HEK293 (cell line): ENCODE measurements around the gene OR4M1.
"Not testable (repeated sequence)": the region's sequence is repeated elsewhere in the genome, so short reads cannot be mapped to it uniquely, and the experiment has no call there.

Experiments used
- CTCF ChIA-PET: fragments of 350-600 bp; formaldehyde crosslinking; extraction: SDS; loops from one replicate; lab custom pipeline; 2021; ENCODE audit warnings: antibody characterized with exemption; lab: Yijun Ruan, JAX
- POLR2A ChIA-PET: fragments of 300-600 bp; formaldehyde crosslinking; extraction: SDS; loops from one replicate; lab custom pipeline; 2020; ENCODE audit warnings: antibody characterized with exemption, inconsistent platforms; lab: Yijun Ruan, JAX
- H3K27ac ChIP-seq: fragments of 200-500 bp; sonication (Bioruptor generic); 2 replicates; pipeline ENCODE4 v1.5.1; 2014; ENCODE audit warnings: low read depth, low read length, control low read depth, inconsistent platforms; ENCODE audit errors: extremely low read depth
- H3K36me3 ChIP-seq, 2 experiments: fragments of 200-500 bp in 1 of 2; sonication (Bioruptor generic) in 1 of 2; 1 replicate in 1 of 2; 2 replicates in 1 of 2; pipeline ENCODE4 v1.5.1; 2014 to 2017; ENCODE audit warnings: inconsistent platforms in 2 of 2, low read length in 2 of 2; ENCODE audit not compliant: control insufficient read depth in 2 of 2, insufficient read depth in 1 of 2
- H3K4me1 ChIP-seq: fragments of 200-500 bp; sonication (Bioruptor generic); 2 replicates; pipeline ENCODE4 v1.5.1; 2014; ENCODE audit warnings: mild to moderate bottlenecking, low read length, inconsistent platforms; ENCODE audit not compliant: control insufficient read depth, insufficient read depth
- H3K4me3 ChIP-seq: 2 replicates; pipeline ENCODE4 v1.5.1; 2011; ENCODE audit warnings: low read depth, mild to moderate bottlenecking, control low read depth, low read length, moderate library complexity
- H3K9me3 ChIP-seq: fragments of 200-500 bp; sonication (Bioruptor generic); 2 replicates; pipeline ENCODE4 v1.5.1; 2014; ENCODE audit warnings: low read depth, low read length, inconsistent platforms; ENCODE audit not compliant: control insufficient read depth, insufficient read depth
- OSR2 ChIP-seq: fragments of 450-650 bp; formaldehyde crosslinking; IDR thresholded peaks from 2 replicates; pipeline ENCODE4 v1.5.1; 2016; ENCODE audit warnings: missing biosample characterization, missing genetic modification characterization
- ZNF670 ChIP-seq: fragments of 450-650 bp; formaldehyde crosslinking; IDR thresholded peaks from 2 replicates; pipeline ENCODE4 v1.5.1; 2016; ENCODE audit warnings: missing biosample characterization, missing genetic modification characterization, low read depth
- TF ChIP-seq, protein P1 (sequence below): fragments of 450-650 bp; formaldehyde crosslinking; IDR thresholded peaks from 2 replicates; pipeline ENCODE4 v1.5.1; 2016; ENCODE audit warnings: missing biosample characterization, missing genetic modification characterization

OR4M1 gene

DNA sequence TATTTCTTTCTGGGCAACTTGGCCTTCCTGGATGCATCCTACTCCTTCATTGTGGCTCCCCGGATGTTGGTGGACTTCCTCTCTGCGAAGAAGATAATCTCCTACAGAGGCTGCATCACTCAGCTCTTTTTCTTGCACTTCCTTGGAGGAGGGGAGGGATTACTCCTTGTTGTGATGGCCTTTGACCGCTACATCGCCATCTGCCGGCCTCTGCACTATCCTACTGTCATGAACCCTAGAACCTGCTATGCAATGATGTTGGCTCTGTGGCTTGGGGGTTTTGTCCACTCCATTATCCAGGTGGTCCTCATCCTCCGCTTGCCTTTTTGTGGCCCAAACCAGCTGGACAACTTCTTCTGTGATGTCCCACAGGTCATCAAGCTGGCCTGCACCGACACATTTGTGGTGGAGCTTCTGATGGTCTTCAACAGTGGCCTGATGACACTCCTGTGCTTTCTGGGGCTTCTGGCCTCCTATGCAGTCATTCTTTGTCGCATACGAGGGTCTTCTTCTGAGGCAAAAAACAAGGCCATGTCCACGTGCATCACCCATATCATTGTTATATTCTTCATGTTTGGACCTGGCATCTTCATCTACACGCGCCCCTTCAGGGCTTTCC is 54.4 kb downstream of the OR4M1 start:
- H3K9me3 ChIP-seq, H3K36me3 ChIP-seq, POLR2A ChIA-PET, H3K4me1 ChIP-seq, H3K27ac ChIP-seq, H3K4me3 ChIP-seq: not testable (repeated sequence)
- CTCF ChIA-PET = interaction anchor here (0.6 kb wide), 2 partner anchors 11 to 314 kb away, joined by 3 to 4 read pairs; no protein-coding TSS in a partner anchor

DNA sequence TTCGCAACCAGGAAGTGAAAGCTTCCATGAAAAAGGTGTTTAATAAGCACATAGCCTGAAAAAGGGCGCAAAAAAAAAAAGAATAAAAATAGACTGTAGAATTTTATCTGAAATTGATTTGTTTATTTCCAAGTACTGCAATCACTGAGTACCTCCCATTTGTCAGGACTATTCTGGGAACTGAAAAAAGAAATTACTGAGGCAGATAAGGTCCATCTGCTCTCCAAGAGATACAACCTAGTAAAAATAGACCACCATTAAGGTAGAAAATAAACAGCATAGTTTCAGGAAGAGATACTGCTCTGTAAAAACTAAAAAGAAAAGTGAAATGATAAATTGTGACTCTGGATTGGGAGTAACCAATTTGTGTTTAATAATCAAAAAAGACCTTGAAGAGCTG is 55.0 kb downstream of the OR4M1 start:
- Histone ChIP-seq H3K4me3 (no peak overlapping the region), H3K4me1 (no peaks in the 10 kb centered on the region), H3K36me3 (no peaks in the 10 kb centered on the region), H3K27ac (no peak overlapping the region), H3K9me3 (no peaks in the 10 kb centered on the region)
- ChIA-PET POLR2A (no interaction called here), CTCF (interaction anchor here (0.6 kb wide), 1 partner anchor 314 kb away, joined by 4 read pairs; no protein-coding TSS in a partner anchor)
- TF ChIP-seq ZNF670 (tag by site-specific recombination) (no peak), OSR2 (tag by site-specific recombination) (no peak)
- TF ChIP-seq, protein P1, sequence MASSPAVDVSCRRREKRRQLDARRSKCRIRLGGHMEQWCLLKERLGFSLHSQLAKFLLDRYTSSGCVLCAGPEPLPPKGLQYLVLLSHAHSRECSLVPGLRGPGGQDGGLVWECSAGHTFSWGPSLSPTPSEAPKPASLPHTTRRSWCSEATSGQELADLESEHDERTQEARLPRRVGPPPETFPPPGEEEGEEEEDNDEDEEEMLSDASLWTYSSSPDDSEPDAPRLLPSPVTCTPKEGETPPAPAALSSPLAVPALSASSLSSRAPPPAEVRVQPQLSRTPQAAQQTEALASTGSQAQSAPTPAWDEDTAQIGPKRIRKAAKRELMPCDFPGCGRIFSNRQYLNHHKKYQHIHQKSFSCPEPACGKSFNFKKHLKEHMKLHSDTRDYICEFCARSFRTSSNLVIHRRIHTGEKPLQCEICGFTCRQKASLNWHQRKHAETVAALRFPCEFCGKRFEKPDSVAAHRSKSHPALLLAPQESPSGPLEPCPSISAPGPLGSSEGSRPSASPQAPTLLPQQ = no peak
